IPS-11a (cell line): ENCODE data around the gene SHQ1.
"Not testable (repeated sequence)": the region's sequence is repeated elsewhere in the genome, so short reads cannot be mapped to it uniquely, and the experiment has no call there.

ENCODE experiments used
- H3K4me3 ChIP-seq: one replicate; pipeline ENCODE4 v1.5.1; 2013; ENCODE audit warnings: low read depth, low read length, control low read depth

SHQ1 gene

GRCh38 chr3:72803573-72803972, 44.7 kb downstream of the SHQ1 start:
- H3K4me3 ChIP-seq, result no peak overlapping the region

GRCh38 chr3:72802001-72802400, 46.2 kb downstream of the SHQ1 start:
- no peak overlapping the region for H3K4me3 ChIP-seq

GRCh38 chr3:72800869-72801268, 47.4 kb downstream of the SHQ1 start:
- no peak overlapping the region for H3K4me3 ChIP-seq

DNA sequence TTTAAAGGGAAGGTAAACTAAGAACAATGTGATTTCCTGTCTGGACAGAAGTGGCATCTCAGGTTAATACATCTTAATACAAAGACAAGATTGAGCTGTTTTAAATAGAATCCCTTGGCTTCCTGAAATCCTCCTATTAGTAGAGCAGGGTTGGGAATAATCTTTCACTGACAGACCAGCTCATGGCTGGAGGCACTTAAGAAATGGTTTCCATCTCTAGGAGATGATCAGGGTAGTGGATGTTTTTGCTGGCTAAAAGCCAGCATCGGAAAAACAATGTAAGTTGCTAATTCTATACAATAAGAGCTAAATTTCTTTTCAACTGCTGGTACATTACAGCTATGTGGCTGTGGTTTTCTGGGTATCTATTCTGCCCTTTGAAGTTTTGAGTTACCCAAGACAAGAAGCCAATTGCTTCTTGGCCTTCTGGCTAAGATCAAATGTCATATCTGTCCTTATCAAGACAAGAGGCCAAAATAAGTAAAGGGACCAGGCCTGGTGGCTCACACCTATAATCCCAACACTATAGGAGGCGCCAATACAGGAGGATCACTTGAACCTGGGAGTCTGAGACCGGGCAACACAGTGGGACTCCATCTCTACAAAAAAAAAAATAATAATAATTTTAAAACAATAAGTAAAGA, 49.6 kb downstream of the SHQ1 start:
- no peak overlapping the region for H3K4me3 ChIP-seq

GRCh38 chr3:72797773-72798543, 50.3 kb downstream of the SHQ1 start:
- no peak overlapping the region for H3K4me3 ChIP-seq

DNA sequence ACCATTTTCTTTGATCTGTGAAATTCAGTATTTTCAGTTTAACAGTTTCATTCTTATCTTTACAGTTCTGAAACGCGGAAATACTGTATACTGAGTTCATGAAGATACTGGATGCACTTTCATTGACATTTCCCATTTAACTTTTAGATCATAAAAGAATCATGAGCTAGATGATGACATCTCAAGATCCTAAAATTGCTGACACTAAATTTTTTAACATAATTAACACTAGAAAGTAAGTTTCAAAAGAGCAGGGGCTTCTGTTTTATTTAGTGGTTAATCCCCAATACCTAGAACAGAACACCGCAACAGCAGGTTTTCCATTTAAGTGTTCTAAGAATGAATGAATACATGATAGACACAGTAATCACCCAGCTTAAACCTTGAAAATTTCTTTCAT, 54.2 kb downstream of the SHQ1 start:
- H3K4me3 ChIP-seq, result no peak overlapping the region

GRCh38 chr3:72791161-72791560, 57.1 kb downstream of the SHQ1 start:
- no peak overlapping the region for H3K4me3 ChIP-seq

GRCh38 chr3:72789786-72790185, 58.5 kb downstream of the SHQ1 start:
- no peak overlapping the region for H3K4me3 ChIP-seq

GRCh38 chr3:72788232-72788631, 60.0 kb downstream of the SHQ1 start:
- H3K4me3 ChIP-seq, result not testable (repeated sequence)

DNA sequence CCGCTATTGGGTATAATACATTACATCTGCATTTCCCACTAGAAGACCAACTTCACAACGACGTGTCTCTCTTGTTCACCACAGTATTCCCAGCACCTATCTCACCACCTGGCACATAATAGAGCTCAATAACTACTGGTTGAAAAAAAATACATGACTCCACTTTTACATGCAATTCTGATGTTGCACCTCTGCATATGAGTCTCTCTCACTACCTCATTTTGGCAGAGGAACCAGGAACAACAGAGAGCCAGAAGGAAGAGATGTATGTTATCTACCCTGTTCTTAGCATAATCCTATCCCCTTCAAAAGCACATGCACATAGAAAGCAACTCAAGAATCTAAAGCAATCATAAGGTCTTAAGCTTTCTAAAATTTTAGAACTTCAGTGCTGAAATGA, 61.6 kb downstream of the SHQ1 start:
- H3K4me3 ChIP-seq, result no peak overlapping the region

DNA sequence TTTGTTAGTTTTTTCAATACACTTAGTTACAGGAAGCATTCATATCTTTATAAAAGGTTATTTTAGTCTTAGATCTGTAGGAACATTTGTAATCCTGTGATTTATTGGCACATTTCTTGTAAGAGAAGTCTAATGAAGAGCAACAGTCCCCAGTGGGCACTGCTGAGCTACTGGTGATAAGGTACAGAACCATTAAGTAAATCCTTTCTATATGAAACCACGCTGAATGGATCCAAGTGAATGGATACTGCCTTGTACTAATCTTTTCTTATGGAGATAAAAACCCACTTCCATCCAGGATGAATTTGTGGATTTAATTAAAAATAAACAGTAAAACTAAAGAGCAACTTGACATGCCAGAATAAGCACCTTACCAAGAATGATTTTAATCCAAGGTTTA, 64.0 kb downstream of the SHQ1 start:
- H3K4me3 ChIP-seq, result no peak overlapping the region

DNA sequence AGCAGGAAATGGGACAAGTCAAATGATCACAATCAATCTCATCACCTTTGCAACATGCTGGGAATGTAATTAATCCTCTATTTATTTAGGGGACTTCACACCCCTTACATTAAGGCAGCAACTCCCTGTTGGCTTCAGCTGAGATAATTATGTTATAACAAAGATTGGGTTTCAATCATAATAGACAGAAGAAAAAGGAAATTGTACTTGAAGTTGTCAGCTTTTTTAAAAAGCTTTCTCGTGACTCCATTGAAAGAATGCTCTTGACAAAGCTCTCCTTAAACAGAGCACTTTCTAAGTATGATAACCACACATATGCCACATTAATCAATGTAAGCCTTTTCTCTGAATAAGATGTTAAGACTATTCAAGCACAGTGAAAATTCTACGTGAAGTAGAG, 65.7 kb downstream of the SHQ1 start:
- H3K4me3 ChIP-seq, result no peak overlapping the region

GRCh38 chr3:72769758-72770540, 78.3 kb downstream of the SHQ1 start:
- H3K4me3 ChIP-seq, result no peak overlapping the region

DNA sequence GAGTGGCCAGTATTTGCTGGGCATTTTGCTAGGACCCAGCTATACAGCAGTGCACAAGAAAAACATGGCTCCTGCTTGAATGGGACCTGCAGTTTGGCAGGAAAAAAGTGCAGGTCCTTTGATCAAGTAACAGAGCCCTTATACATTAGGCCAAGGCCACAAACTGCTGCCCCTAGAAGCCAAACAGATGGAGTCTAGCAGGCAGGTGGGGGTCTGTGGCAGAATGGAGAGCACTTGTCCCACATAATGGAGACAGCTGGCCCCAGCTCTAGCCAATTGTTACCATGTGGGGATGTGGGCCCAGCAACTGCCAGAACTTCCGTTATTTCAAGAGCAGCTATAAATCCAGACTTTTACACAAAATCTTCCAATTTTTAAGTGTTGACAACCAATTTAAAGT, 79.3 kb downstream of the SHQ1 start:
- no peak overlapping the region for H3K4me3 ChIP-seq

- H3K4me3 ChIP-seq, result no peak overlapping the region
These were observed 79.8 kb downstream of the SHQ1 start for GRCh38 chr3:72768481-72768880.

DNA sequence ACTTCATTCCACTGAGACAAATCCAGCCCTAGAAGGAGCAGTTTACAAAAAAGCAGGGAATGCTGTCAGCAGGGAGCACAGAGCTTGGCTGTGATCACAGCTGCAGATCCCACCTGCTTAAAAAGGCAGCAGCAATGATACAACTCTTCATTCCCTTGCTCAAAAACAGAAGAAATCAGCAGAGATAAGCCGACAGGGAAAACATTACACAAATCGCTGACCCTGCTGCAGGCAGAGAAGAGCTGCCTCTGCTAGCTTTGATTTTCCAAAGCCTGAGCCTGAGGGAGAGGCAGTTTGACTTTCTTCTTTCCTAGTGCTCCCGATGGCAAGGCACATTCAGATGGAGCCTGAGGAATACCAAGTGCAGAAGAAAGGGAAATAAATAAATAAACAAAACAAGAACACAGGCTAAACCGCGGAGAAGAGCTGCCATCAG, 80.2 kb downstream of the SHQ1 start:
- H3K4me3 ChIP-seq, result no peak overlapping the region

DNA sequence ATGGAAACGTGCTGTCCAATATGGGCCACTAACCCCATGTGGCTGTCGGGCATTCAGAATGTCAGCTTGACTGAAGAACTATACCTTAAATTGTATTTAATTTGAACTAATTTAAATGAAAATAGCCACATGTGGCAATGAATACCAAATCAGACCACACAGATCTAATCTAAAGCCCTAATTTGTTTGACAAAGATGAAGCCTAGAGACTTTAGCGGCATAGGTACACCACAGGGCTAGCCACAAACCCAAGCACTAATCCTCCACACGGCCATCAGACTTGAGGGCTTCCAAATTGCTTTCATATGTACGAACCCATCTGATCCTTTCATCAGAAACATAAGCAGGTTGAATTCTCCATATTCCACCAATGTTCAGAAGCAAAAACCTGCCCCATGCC, 81.4 kb downstream of the SHQ1 start:
- no peak overlapping the region for H3K4me3 ChIP-seq

- no peak overlapping the region for H3K4me3 ChIP-seq
These were observed 84.3 kb downstream of the SHQ1 start for GRCh38 chr3:72763751-72764440.

GRCh38 chr3:72761410-72761809, 86.8 kb downstream of the SHQ1 start:
- H3K4me3 ChIP-seq, result no peak overlapping the region

DNA sequence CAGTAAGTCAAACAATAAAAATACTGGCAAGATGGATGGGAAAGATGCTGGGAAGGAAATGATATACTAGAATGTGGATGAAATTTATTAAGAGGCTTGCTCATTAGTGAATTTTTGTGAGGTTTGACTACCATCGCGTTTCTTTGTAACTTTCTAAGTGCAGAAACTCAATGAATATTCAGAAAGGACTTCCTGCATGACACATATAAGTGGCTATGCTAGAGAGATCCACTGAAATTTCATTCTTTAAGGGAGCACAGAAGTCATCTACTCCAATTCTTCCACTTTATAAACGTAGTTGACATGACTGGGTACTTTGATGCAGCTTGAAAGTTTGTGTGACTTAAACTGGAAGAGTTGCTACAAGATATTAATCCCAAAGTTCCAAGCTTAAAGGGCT, 88.0 kb downstream of the SHQ1 start:
- no peak overlapping the region for H3K4me3 ChIP-seq

DNA sequence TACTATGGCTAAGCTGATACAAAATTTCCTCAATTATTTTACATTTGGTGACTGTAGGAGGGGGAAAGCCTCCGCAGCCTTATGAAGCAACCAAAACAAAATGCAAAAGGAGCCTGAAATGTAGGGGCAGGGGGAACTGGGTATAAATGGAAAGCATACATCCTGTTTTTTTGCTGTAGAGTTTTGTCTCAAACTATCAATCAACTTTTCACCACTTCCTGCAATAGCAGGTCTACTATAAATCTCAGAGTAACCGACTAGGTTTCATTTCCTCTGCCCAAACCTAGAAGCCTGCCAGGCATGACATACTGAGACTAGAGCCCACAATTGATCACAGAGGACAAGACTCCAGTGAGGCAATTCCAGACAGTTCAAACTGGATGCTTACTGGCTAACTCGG, 91.3 kb downstream of the SHQ1 start:
- H3K4me3 ChIP-seq, result no peak overlapping the region
